Hepatic stellate cell (primary cell): ENCODE results near the gene CADPS.

Source experiments
- DNase-seq: peaks from one replicate; pipeline ENCODE4 v3.0.0; 2011; ENCODE audit warnings: low spot score

Gene CADPS

DNA sequence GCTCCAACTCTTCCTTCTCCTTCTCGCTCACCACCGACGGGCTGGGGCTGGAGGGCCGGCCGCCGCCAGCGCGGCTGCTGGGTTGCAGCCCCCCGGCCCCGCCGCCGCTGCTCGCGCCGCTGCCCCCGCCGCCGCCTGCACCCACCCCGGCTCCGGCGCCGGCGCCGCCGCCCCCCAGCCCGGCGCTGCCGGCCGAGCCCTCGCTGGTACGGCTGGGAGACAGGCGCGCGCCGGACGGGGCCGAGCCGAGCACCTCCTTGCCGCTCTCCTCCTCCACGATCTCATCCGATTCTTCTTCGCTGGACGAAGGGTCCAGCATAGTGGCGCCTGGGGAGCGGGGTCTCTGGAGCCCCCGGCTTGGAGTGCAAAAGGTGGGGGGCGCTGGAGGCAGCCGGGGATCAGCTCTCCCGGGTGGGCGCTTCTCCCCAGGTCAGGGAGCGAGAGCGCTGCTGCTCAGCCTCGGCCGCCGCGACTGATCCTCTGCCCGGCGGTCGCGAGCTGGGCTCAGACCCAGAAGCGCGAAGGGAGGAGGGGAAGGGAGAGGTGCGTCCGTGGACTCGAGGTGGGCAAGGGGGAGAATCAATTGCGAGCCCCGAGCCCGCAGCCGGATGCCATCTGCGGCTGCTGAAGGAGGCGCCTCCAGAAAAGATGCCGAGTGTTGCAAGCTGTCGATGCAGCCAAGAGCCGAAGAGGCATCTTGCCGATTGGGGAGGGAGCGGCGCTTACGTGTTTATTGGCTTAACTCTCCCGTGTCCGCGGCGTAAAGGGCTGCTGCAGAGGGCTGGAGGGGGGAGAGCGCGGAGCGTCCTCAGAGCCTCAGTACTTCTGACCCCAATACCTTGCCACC is at the start of gene CADPS:
CADPS (minus strand) TSS at position 706 of the 847 bp plus-strand sequence; CDS start at position 319, 387 bp downstream.
- no peak for DNase-seq

- DNase-seq = no peak
These were observed 47.9 kb upstream of the CADPS start for GRCh38 chr3:62923066-62923465.

- no peak for DNase-seq
These were observed 47.1 kb upstream of the CADPS start for GRCh38 chr3:62922326-62922725.

- no peak for DNase-seq
These were observed 45.2 kb upstream of the CADPS start for GRCh38 chr3:62920466-62920784.

DNA sequence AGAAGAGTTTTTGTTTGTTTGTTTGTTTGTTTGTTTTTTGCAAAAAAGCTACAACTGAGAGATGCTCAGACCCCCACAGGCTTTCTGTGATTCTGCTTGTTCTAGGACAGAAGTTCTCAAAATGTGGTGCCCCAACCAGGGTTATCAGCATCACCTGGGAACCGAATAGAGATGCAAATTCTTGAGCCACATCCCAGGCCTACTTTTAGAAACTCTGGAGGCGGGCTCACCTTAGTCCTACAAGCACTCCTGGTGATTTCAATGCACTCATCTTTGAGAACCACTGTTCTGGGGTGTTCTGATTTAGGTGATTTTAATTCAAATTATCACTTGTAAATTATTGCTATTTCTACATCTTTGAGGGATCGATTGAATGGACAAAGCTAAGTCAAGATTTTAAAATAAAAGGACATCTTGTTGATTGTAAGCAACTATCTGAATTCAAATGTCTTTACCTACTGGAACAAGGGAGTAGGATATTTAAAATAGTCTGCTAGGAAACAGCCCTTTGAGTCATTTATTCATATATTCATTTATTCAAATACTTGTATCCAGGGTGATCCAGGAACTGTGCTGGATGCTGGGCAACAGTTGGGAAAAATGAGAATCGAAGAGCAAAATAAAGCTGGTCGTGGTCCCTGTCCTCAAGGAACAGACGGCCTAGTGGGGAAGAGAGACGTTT is 44.7 kb upstream of the CADPS start:
- no peak for DNase-seq

DNA sequence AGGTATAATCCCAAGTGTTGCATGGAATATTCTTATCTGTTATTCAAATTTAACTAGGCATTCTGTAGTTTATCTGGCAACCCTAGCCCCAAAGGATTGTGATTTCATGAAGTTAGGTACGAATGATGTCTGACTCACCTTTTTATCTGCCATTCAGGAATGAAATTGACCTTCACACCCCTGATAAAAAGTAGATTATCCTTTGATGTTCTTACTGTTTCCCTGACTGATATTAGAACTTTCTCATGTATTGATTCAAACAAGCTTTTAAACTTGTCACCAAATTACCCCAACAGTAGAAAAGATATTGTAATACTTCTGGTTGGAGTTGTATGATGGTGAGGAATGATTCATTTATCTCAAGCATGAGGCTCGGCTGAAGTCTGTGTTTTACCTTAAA is 43.6 kb upstream of the CADPS start:
- DNase-seq = no peak

- DNase-seq = no peak
These were observed 42.9 kb upstream of the CADPS start for GRCh38 chr3:62918131-62918530.

DNA sequence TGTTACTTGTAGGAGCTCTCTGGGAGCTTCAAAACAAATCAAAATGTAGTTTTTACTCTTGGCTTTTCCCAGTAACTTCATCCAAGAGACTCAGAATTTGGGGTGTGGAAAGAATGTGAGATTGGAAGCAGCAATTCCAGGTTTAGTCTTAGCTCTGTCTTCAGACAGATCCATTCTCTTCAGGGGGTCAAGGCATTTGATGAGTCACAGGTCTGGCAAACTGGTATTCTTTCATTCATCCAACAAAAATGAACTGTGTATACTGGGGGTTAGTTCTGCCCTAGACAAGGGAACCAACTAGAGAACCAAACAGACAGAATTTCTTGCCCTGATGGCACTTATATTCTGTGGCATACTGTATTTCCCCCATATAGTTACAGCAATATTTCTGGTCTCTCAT is 36.3 kb upstream of the CADPS start:
- no peak for DNase-seq

DNA sequence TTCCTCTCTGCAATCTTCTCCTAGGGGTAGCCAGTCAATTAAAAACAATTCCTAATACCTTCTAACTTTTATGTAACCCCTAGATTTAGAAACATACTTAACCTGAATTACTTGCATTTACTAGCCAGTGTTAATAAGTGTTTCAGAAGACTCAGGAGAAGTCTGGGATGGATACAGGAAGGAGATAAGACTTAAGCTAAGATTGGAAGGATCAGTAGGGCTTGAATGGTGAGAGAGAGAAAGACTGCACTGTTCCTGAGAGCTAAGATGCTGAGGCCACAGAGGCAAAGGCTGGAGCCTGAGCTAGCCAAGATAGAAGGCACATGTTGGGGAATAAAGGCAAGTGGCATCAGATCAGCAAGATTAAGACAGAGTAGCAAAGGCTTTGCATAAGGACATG is 30.1 kb upstream of the CADPS start:
- no peak for DNase-seq

GRCh38 chr3:62898530-62899496 is 23.6 kb upstream of the CADPS start:
- no peak for DNase-seq

- no peak for DNase-seq
These were observed 20.7 kb upstream of the CADPS start for GRCh38 chr3:62895901-62896300.

DNA sequence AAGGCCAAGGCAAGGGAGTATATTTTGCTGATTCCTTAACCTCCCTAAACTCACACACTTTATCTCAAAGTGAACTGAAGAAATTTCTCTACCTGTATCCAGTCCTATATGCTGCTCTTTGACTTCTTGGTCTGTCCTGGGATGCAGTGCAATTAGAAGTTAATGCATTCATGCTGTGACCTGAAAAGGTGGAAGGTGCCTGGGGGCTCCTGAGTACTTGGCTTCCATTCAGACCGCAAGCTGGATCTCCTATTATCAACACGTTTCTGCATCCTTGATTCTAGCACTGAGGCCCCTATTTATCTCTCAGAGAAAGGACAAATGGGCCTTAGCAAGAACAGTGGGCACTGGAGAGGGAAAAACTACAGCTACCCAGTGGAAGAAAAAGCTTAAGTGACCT is 17.7 kb upstream of the CADPS start:
- DNase-seq = no peak

GRCh38 chr3:62892045-62892444 is 16.8 kb upstream of the CADPS start:
- no peak for DNase-seq

- DNase-seq = no peak
These were observed 13.6 kb upstream of the CADPS start for GRCh38 chr3:62888778-62889177.

DNA sequence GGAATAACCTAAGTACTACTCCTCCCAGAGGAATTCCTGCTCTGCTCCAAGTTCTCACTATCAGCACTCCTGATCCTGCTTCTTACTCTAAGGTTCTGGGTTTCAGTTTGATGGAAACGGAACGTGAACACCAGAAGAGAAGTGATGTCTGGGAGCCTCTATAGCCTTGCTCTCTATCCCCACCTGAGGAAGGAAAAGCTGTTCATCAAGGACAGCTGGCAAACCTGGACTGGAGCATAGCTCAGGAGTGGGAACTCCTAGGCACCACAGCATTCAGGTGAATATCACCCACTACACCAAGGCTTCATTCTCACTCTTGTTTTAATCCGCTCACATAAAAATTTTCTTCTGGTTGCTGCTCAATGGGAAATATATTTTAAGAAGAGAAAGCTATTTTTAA is 13.0 kb upstream of the CADPS start:
- no peak for DNase-seq

GRCh38 chr3:62885136-62885535 is 9.9 kb upstream of the CADPS start:
- DNase-seq = no peak

- DNase-seq = no peak
These were observed 9.1 kb upstream of the CADPS start for GRCh38 chr3:62884096-62884870.

- no peak for DNase-seq
These were observed 7.5 kb upstream of the CADPS start for GRCh38 chr3:62882676-62883200.

GRCh38 chr3:62876064-62876463 is 848 bp upstream of the CADPS start:
- no peak for DNase-seq

- no peak for DNase-seq
These were observed 364 bp upstream of the CADPS start for GRCh38 chr3:62875558-62876002.
